Measurements from ENCODE around the gene OXGR1.

DNA sequence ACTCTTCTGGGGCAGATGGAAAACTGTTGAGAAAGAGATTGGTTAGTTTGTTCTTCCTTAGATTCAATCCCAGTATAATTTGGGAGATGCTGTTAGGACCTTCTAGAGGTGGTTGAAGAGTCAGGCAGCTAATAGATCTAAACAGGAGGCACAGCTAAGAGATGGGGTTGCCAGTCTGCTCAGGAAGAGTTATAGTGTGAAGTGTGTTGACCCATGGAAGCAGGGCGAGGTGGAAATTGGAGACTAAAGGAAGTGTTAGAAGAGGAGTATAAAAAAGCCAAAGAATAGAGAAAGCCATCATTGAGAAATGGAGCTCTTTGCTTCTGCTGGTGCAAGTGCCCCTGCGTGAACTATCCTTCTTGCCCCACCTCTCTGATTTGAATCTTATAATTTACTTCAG is 3.8 kb upstream of the OXGR1 start:
- TF ChIP-seq, protein P1, sequence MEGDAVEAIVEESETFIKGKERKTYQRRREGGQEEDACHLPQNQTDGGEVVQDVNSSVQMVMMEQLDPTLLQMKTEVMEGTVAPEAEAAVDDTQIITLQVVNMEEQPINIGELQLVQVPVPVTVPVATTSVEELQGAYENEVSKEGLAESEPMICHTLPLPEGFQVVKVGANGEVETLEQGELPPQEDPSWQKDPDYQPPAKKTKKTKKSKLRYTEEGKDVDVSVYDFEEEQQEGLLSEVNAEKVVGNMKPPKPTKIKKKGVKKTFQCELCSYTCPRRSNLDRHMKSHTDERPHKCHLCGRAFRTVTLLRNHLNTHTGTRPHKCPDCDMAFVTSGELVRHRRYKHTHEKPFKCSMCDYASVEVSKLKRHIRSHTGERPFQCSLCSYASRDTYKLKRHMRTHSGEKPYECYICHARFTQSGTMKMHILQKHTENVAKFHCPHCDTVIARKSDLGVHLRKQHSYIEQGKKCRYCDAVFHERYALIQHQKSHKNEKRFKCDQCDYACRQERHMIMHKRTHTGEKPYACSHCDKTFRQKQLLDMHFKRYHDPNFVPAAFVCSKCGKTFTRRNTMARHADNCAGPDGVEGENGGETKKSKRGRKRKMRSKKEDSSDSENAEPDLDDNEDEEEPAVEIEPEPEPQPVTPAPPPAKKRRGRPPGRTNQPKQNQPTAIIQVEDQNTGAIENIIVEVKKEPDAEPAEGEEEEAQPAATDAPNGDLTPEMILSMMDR (IDR thresholded peaks at IDR 0.05) = no peak
- TF ChIP-seq POLR2A (IDR thresholded peaks at IDR 0.05) = no peak
